HG02759 (cell line): ENCODE results near the gene SLC25A41.

ENCODE experiments used
- ATAC-seq: cut with Tn5 transposase; IDR thresholded peaks from one replicate; pipeline ENCODE4 v1.9.1; 2021; ENCODE audit warnings: mild to moderate bottlenecking, moderate library complexity; ENCODE audit not compliant: unreplicated experiment

Gene SLC25A41

GRCh38 chr19:6376512-6377190, 56.9 kb downstream of the SLC25A41 start:
- no peak for ATAC-seq
